Measurements from ENCODE around the gene TBX4. TPM values are rescaled to one million over a fixed set of nuclear protein-coding genes. Genes with fewer than 3 reads are reported as not detected.

Gene TBX4
- polyA plus RNA-seq, 2 of the 4 experiments (the other 2 are of a cell fraction): 0.17 to 0.18 TPM

GRCh38 chr17:61485067-61485775, 33.0 kb downstream of the TBX4 start:
- no peak for FAIRE-seq
- TF ChIP-seq HES2 (IDR thresholded peaks at IDR 0.05) (no peak), SMC3 (IDR thresholded peaks at IDR 0.05) (no peak)
- Histone ChIP-seq H3K27ac (no peak overlapping the region), H3K4me1 (peaks cover 16% of the 10 kb centered on the region), H3K4me2 (no peak overlapping the region), H3K9me3 (no peaks in the 10 kb centered on the region), H3K4me3 (no peak overlapping the region)
- CTCF ChIA-PET: interaction anchor here (0.7 to 2.0 kb wide), 10 partner anchors 8 to 352 kb away, joined by 3 to 7 read pairs (median 4); no protein-coding TSS in a partner anchor
- POLR2A ChIA-PET: no interaction called here
- DNase-seq (ENCODE audit: low read depth in 1 of 2, low spot score in 1 of 2): no peak
- 73% methylated on average over 8 of the region's 8 CpGs for WGBS (ENCODE audit: missing lambda C conversion rate)
- ATAC-seq: no peak

GRCh38 chr17:61486135-61487120, 34.2 kb downstream of the TBX4 start:
- no peak overlapping the region; a peak in 1 of 6 replicates for H3K27ac ChIP-seq
- ATAC-seq (no peak), DNase-seq (ENCODE audit: low read depth in 1 of 2, low spot score in 1 of 2) (no peak), FAIRE-seq (no peak)
- POLR2A ChIA-PET: no interaction called here
- H3K9me3 ChIP-seq: no peaks in the 10 kb centered on the region
- peaks cover 27% of the 10 kb centered on the region for H3K4me1 ChIP-seq
- TF ChIP-seq BHLHE40 (IDR thresholded peaks at IDR 0.05; ENCODE audit: low read depth, low read length): no peak
- TF ChIP-seq HDAC2 (IDR thresholded peaks at IDR 0.05): no peak
- TF ChIP-seq TFCP2L1 (CRISPR knock-in tag; IDR thresholded peaks at IDR 0.05): no peak
- no peak for TF ChIP-seq CBX2 (IDR thresholded peaks at IDR 0.05; ENCODE audit: borderline replicate concordance, low read depth)
- no peak for TF ChIP-seq SREBF2 (IDR thresholded peaks at IDR 0.05)
- WGBS (ENCODE audit: missing lambda C conversion rate): 79% methylated on average over 20 of the region's 22 CpGs
- no peak overlapping the region for H3K4me2 ChIP-seq
- CTCF ChIA-PET: interaction anchor here (0.6 to 2.0 kb wide), 8 partner anchors 8 to 350 kb away, joined by 3 to 7 read pairs (median 4); no protein-coding TSS in a partner anchor
- H3K4me3 ChIP-seq: no peak overlapping the region

- Histone ChIP-seq H3K4me3 (no peak overlapping the region), H3K4me2 (no peak overlapping the region), H3K27ac (peak overlapping the region in 1 of 2 experiments; percentile 9; a peak in 2 of 6 replicates), H3K9me3 (no peaks in the 10 kb centered on the region), H3K4me1 (peaks cover 27% of the 10 kb centered on the region)
- CTCF ChIA-PET: interaction anchor here (0.6 to 1.8 kb wide), 3 partner anchors 7 to 54 kb away, joined by 3 to 4 read pairs (median 4); no protein-coding TSS in a partner anchor
- no peak for DNase-seq (ENCODE audit: low read depth in 1 of 2, low spot score in 1 of 2)
- 90% methylated on average over 26 of the region's 28 CpGs for WGBS (ENCODE audit: missing lambda C conversion rate)
- ATAC-seq: no peak
- TF ChIP-seq HEYL (CRISPR knock-in tag; IDR thresholded peaks at IDR 0.05): no peak
- TF ChIP-seq NR3C1 (IDR thresholded peaks at IDR 0.05): no peak
- TF ChIP-seq BCL3 (IDR thresholded peaks at IDR 0.05): no peak
- no peak for TF ChIP-seq USF2 (IDR thresholded peaks at IDR 0.05)
- TF ChIP-seq MYC (IDR thresholded peaks at IDR 0.05; ENCODE audit: borderline replicate concordance, low read length): no peak
- no peak for TF ChIP-seq FOSL2 (IDR thresholded peaks at IDR 0.05)
- TF ChIP-seq FOSL2 (CRISPR knock-in tag; IDR thresholded peaks at IDR 0.05): no peak
- no peak for TF ChIP-seq PBX3 (IDR thresholded peaks at IDR 0.05)
- no peak for TF ChIP-seq KDM5A (IDR thresholded peaks at IDR 0.05)
- TF ChIP-seq SMC3 (IDR thresholded peaks at IDR 0.05): no peak
- no peak for TF ChIP-seq MAZ (IDR thresholded peaks at IDR 0.05; ENCODE audit: borderline replicate concordance, low read depth, low read length)
- TF ChIP-seq TP53 (CRISPR knock-in tag; IDR thresholded peaks at IDR 0.05): no peak
- no peak for FAIRE-seq
- POLR2A ChIA-PET: no interaction called here
Measured at GRCh38 chr17:61487161-61487988, 35.2 kb downstream of the TBX4 start.

All from A549 (cell line).